Endothelial cell of umbilical vein (primary cell): Measurements from ENCODE around the gene ITPRIP.

Experiments used
- CTCF ChIP-seq, 2 donors: IDR thresholded peaks; 1 replicate in 1 of 2; 2 replicates in 1 of 2; pipeline ENCODE4 v1.5.1; 2011; ENCODE audit warnings: low read length in 2 of 2, mild to moderate bottlenecking in 2 of 2, moderate library complexity in 2 of 2, control low read depth in 1 of 2, inconsistent platforms in 1 of 2, low read depth in 1 of 2; ENCODE audit not compliant: insufficient read depth in 1 of 2; ENCODE audit errors: extremely low read depth in 1 of 2
- FOS ChIP-seq: IDR thresholded peaks from 2 replicates; pipeline ENCODE4 v1.6.1; 2011; ENCODE audit warnings: mild to moderate bottlenecking, low read length, moderate library complexity, borderline replicate concordance; ENCODE audit not compliant: insufficient read depth
- POLR2A ChIP-seq: IDR thresholded peaks from 2 replicates; pipeline ENCODE4 v1.6.1; 2012; ENCODE audit warnings: low read depth, mild to moderate bottlenecking, control low read depth, low read length
- POLR2AphosphoS5 ChIP-seq: IDR thresholded peaks from 2 replicates; pipeline ENCODE4 v1.6.1; 2012; ENCODE audit warnings: low read depth, mild to moderate bottlenecking, control low read depth, low read length, moderate library complexity; ENCODE audit not compliant: insufficient read depth

GRCh38 chr10:104315486-104315921 lies 22.8 kb downstream of the ITPRIP start:
- TF ChIP-seq CTCF (IDR thresholded peaks at IDR 0.05; ENCODE audit: extremely low read depth in 1 of 2, insufficient read depth in 1 of 2, low read depth in 1 of 2, low read length in 2 of 2) (no peak), FOS (no peak), POLR2AphosphoS5 (no peak), POLR2A (no peak)
